ENCODE results near the gene TMEM116. TPM values are rescaled to one million over a fixed set of nuclear protein-coding genes. Genes with fewer than 3 reads are reported as not detected.
A peak's percentile ranks its signal among the peaks of the same experiment; 100 is the strongest.

TMEM116 gene
- total RNA-seq, 2 donors from 2014 or later: 13.5 to 13.9 TPM

- H3K9me3 ChIP-seq: no peaks in the 10 kb centered on the region
- H3K4me3 ChIP-seq: peak overlapping the region; percentile 32
- no peak overlapping the region for H3K27ac ChIP-seq
- no peak for DNase-seq (ENCODE audit: low spot score)
- no peaks in the 10 kb centered on the region for H3K27me3 ChIP-seq (replicated peaks; ENCODE audit: insufficient read depth)
- TF ChIP-seq, protein P1, sequence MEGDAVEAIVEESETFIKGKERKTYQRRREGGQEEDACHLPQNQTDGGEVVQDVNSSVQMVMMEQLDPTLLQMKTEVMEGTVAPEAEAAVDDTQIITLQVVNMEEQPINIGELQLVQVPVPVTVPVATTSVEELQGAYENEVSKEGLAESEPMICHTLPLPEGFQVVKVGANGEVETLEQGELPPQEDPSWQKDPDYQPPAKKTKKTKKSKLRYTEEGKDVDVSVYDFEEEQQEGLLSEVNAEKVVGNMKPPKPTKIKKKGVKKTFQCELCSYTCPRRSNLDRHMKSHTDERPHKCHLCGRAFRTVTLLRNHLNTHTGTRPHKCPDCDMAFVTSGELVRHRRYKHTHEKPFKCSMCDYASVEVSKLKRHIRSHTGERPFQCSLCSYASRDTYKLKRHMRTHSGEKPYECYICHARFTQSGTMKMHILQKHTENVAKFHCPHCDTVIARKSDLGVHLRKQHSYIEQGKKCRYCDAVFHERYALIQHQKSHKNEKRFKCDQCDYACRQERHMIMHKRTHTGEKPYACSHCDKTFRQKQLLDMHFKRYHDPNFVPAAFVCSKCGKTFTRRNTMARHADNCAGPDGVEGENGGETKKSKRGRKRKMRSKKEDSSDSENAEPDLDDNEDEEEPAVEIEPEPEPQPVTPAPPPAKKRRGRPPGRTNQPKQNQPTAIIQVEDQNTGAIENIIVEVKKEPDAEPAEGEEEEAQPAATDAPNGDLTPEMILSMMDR (IDR thresholded peaks at IDR 0.05): no peak
- peaks cover 0 to 19% of the 10 kb centered on the region in 2 donors for H3K4me1 ChIP-seq (ENCODE audit: control insufficient read depth in 1 of 2, low read depth in 2 of 2)
- ATAC-seq (ENCODE audit: insufficient number of reproducible peaks, low FRiP score, low read depth): no peak
- H3K36me3 ChIP-seq: no peaks in the 10 kb centered on the region
Observed at GRCh38 chr12:111993292-111994150, 19.4 kb downstream of the TMEM116 start.

- TF ChIP-seq, protein P1 (IDR thresholded peaks at IDR 0.05): no peak
- Histone ChIP-seq H3K27ac (no peak overlapping the region), H3K9me3 (no peaks in the 10 kb centered on the region), H3K27me3 (replicated peaks; ENCODE audit: insufficient read depth) (no peaks in the 10 kb centered on the region), H3K4me3 (no peak overlapping the region), H3K36me3 (no peaks in the 10 kb centered on the region), H3K4me1 (ENCODE audit: control insufficient read depth in 1 of 2, low read depth in 2 of 2) (peaks cover 0 to 12% of the 10 kb centered on the region in 2 donors)
- no peak for ATAC-seq (ENCODE audit: insufficient number of reproducible peaks, low FRiP score, low read depth)
- no peak for DNase-seq (ENCODE audit: low spot score)
Observed at GRCh38 chr12:111992464-111992863, 20.5 kb downstream of the TMEM116 start.

DNA sequence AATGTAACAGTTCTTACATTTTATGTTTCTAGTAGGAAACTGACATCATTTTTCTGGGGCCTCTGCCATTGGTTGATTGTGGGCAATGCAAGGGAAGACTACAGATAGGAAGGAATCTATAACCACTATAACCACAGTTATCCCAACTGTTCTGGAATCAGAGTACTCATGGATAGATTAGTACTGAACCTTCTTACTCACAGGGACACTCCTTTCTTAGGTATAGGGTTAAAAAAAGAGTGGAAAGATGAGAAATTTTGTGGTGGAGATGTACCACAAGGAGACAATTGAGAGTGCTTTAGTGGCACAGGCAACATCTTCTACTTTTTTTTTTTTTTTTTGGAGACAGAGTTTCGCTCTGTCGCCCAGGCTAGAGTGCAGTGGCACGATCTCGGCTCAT, 21.0 kb downstream of the TMEM116 start:
- DNase-seq (ENCODE audit: low spot score): no peak

DNA sequence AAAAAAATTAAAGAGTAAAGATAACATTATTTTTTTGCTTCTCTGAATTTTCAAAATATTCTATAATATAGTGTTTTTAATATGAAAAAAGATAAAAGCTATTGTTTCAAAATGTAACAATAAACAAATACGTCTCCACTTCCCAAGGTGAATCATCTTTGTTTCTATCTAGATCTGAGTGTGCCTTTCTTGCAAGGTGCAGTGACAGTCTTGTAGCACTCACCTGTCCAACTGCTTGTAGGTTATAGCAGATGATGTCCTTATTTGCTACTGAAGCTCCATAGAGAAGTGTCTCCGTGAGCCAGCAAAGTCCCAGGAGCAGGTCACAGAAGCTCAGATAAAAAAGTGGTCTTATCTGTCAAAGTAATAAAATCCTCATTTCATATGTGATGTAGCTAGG, 21.4 kb downstream of the TMEM116 start:
- TF ChIP-seq, protein P1 (IDR thresholded peaks at IDR 0.05): no peak
- no peaks in the 10 kb centered on the region for H3K36me3 ChIP-seq
- DNase-seq (ENCODE audit: low spot score) (no peak), ATAC-seq (ENCODE audit: insufficient number of reproducible peaks, low FRiP score, low read depth) (no peak)
- H3K9me3 ChIP-seq: no peaks in the 10 kb centered on the region
- peaks cover 0 to 5% of the 10 kb centered on the region in 2 donors for H3K4me1 ChIP-seq (ENCODE audit: control insufficient read depth in 1 of 2, low read depth in 2 of 2)
- H3K27me3 ChIP-seq (replicated peaks; ENCODE audit: insufficient read depth): no peaks in the 10 kb centered on the region
- no peak overlapping the region for H3K27ac ChIP-seq
- H3K4me3 ChIP-seq: no peak overlapping the region

More for the DNA sequence above, 21.0 kb downstream of the TMEM116 start:
- TF ChIP-seq, protein P1 (IDR thresholded peaks at IDR 0.05): no peak
- no peak for ATAC-seq (ENCODE audit: insufficient number of reproducible peaks, low FRiP score, low read depth)
- Histone ChIP-seq H3K27me3 (replicated peaks; ENCODE audit: insufficient read depth) (no peaks in the 10 kb centered on the region), H3K27ac (no peak overlapping the region), H3K4me3 (no peak overlapping the region), H3K36me3 (no peaks in the 10 kb centered on the region), H3K4me1 (ENCODE audit: control insufficient read depth in 1 of 2, low read depth in 2 of 2) (peaks cover 0 to 7% of the 10 kb centered on the region in 2 donors), H3K9me3 (no peaks in the 10 kb centered on the region)

DNA sequence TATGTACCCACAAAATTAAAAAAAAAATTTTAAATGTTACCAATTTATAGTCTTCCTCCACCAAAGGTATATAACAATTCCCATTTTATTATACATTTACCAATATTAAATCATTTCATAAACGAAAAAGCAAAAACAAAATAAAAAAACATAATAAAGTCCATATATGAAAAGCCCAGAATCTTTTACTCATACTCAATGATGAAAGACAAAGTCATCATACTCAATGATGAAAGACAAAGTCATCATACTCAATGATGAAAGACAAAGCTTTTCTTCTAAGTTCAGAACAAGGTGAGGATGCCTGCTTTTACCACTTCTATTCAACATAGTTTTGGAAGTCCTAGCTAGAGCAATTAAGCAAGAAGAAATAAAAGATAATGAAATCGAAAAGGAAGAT, 28.1 kb downstream of the TMEM116 start:
- Histone ChIP-seq H3K4me1 (ENCODE audit: control insufficient read depth in 1 of 2, low read depth in 2 of 2) (no peaks in the 10 kb centered on the region), H3K27me3 (replicated peaks; ENCODE audit: insufficient read depth) (no peaks in the 10 kb centered on the region), H3K27ac (no peak overlapping the region), H3K4me3 (no peak overlapping the region), H3K36me3 (no peaks in the 10 kb centered on the region), H3K9me3 (no peaks in the 10 kb centered on the region)
- DNase-seq (ENCODE audit: low spot score) (no peak), ATAC-seq (ENCODE audit: insufficient number of reproducible peaks, low FRiP score, low read depth) (no peak)
- TF ChIP-seq, protein P1 (IDR thresholded peaks at IDR 0.05): no peak
